Measurements from ENCODE around the gene ACBD4.

ACBD4 gene

DNA sequence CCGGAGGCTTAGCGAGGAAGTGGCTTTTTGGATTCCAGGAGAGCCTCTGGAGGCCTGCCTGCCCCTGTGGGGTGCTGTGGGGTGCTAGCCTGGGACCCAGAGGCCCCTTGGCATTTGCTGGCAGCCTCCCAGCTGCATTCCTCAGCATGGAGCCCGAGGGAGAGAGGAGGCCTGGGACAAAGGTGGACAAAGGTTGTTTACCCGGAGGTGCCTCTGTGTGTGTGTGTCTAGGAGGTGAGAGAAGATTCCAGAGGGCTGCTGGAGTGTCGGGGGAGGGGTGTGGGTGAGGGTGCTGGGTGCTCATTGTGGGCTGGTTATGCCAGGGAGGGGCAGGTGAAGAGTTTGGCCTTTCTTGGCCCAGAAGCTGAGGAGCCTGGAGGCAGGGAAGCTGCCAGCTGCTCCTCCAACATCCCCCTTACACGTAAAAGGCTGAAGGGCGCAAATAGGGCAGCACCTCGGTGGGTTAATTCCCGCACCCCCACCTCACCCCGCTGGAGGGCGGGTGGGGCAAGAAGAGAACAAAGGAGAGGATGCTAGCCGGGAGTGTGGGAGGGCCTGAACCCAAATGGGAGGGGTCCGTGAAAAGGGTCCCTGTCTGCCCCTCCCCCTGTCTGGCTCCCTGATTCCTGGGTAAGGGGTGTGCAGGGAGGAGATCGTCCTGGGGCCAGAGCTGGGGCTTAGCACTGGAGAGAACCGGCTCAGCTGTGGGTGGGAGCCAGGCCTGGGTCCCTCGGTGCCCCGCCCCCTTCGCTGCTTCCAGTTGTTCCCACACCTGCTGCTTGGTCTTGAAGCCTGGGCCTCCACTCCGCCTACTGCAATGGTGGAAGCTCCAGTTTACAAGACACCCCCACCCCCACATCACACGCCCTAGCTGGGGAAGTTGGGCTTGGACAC, 36.1 kb downstream of the ACBD4 start:
- Histone ChIP-seq H3K36me3 (ENCODE audit: control insufficient read depth, insufficient read depth, low read length) (no peaks in the 10 kb centered on the region), H3K27me3 (ENCODE audit: control insufficient read depth, insufficient read depth, low read length, poor library complexity, severe bottlenecking) (no peaks in the 10 kb centered on the region), H3K27ac (ENCODE audit: insufficient read depth, low read depth, low read length, poor library complexity, severe bottlenecking) (peak overlapping the region; percentile 86), H3K9me3 (ENCODE audit: control insufficient read depth, low read length) (no peaks in the 10 kb centered on the region), H3K4me3 (ENCODE audit: insufficient read depth, low read depth, low read length) (no peak overlapping the region), H3K4me1 (ENCODE audit: control insufficient read depth, insufficient read depth, low read length) (peaks cover 33% of the 10 kb centered on the region)
- 32 to 34% methylated on average over 20 of the region's 20 CpGs for WGBS, 2 experiments

DNA sequence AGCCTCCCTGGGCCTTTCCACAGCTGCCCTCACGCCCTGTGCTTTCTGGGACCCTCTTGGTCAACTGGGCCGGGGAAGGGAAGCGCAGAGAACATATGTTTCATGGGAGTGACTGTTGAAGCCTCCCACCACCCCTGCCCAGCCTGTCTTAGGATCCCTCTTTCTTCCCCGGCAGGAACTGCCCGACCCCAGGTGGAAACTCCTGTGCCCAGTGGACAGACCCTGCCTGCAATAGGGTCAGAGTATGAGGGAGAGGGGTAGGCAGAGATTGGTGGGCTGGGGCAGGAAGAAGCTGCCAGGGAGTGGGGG, 36.7 kb downstream of the ACBD4 start:
- peaks cover 33% of the 10 kb centered on the region for H3K4me1 ChIP-seq (ENCODE audit: control insufficient read depth, insufficient read depth, low read length)
- H3K9me3 ChIP-seq (ENCODE audit: control insufficient read depth, low read length), result no peaks in the 10 kb centered on the region
- H3K27me3 ChIP-seq (ENCODE audit: control insufficient read depth, insufficient read depth, low read length, poor library complexity, severe bottlenecking), result no peaks in the 10 kb centered on the region
- no peaks in the 10 kb centered on the region for H3K36me3 ChIP-seq (ENCODE audit: control insufficient read depth, insufficient read depth, low read length)
- H3K27ac ChIP-seq (ENCODE audit: insufficient read depth, low read depth, low read length, poor library complexity, severe bottlenecking), result peak overlapping the region; percentile 86
- H3K4me3 ChIP-seq (ENCODE audit: insufficient read depth, low read depth, low read length), result no peak overlapping the region
- 64 to 66% methylated on average over 5 of the region's 5 CpGs for WGBS, 2 experiments

DNA sequence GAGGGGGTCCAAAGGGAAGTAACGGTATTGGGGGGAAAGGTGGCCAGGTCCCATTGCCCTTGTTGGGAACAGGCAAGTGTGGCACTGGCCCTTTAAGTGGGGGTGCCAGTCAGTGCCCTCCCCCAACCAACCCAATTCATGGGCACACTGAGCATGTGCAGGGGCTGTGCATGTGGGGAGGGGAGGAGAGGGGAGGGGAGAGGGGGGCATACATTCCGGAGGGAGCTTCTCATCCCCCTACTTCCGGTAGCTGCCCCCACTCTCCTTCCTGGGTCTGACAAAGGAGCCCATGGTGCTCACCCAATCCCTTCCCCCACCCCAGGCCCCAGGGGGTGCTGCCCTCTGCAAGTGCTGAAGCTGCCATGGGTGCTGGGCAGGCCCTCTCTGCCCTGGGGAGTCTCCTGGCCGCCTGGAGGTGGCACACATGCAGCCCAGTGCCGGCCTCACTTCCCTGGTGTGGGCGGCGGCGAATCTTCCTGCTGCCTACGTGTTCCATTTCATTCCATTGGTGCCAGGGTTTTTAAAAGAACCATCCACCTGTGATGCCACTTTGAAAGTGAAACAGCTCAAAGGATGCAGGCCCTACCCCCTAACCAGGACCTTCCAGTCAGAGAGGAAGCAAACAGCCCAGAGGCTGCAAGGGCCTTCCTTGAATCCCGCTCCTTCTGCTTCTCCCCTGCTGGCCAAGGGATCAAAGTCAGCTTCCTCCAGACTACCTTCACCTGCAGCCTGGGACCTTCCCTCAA, 37.2 kb downstream of the ACBD4 start:
- Histone ChIP-seq H3K27me3 (ENCODE audit: control insufficient read depth, insufficient read depth, low read length, poor library complexity, severe bottlenecking) (no peaks in the 10 kb centered on the region), H3K9me3 (ENCODE audit: control insufficient read depth, low read length) (no peaks in the 10 kb centered on the region), H3K27ac (ENCODE audit: insufficient read depth, low read depth, low read length, poor library complexity, severe bottlenecking) (peak overlapping the region; percentile 86), H3K4me1 (ENCODE audit: control insufficient read depth, insufficient read depth, low read length) (peaks cover 33% of the 10 kb centered on the region), H3K36me3 (ENCODE audit: control insufficient read depth, insufficient read depth, low read length) (no peaks in the 10 kb centered on the region), H3K4me3 (ENCODE audit: insufficient read depth, low read depth, low read length) (no peak overlapping the region)
- 51 to 52% methylated on average over 10 of the region's 10 CpGs for WGBS, 2 experiments

DNA sequence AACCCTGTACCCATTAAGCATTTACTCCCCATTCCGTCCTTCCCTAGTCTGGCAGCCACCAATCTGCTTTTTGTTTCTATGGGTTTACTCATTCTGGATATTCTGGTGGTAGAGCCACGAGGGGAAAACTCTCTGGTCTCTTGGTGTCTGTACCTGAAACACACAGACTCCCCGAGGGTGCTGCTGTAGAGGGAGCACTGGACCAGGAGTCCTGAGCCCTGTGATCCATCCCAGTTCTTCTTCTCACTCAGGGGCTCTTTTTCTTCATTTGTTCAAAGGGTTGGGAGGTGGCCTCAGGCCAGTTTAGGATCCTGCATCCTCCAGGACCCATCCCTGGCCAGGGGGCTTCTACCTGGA, 40.2 kb downstream of the ACBD4 start:
- H3K36me3 ChIP-seq (ENCODE audit: control insufficient read depth, insufficient read depth, low read length), result no peaks in the 10 kb centered on the region
- peaks cover 29% of the 10 kb centered on the region for H3K4me1 ChIP-seq (ENCODE audit: control insufficient read depth, insufficient read depth, low read length)
- H3K4me3 ChIP-seq (ENCODE audit: insufficient read depth, low read depth, low read length), result no peak overlapping the region
- no peak overlapping the region for H3K27ac ChIP-seq (ENCODE audit: insufficient read depth, low read depth, low read length, poor library complexity, severe bottlenecking)
- 89 to 94% methylated on average over 3 of the region's 3 CpGs for WGBS, 2 experiments
- no peaks in the 10 kb centered on the region for H3K27me3 ChIP-seq (ENCODE audit: control insufficient read depth, insufficient read depth, low read length, poor library complexity, severe bottlenecking)
- H3K9me3 ChIP-seq (ENCODE audit: control insufficient read depth, low read length), result no peaks in the 10 kb centered on the region

DNA sequence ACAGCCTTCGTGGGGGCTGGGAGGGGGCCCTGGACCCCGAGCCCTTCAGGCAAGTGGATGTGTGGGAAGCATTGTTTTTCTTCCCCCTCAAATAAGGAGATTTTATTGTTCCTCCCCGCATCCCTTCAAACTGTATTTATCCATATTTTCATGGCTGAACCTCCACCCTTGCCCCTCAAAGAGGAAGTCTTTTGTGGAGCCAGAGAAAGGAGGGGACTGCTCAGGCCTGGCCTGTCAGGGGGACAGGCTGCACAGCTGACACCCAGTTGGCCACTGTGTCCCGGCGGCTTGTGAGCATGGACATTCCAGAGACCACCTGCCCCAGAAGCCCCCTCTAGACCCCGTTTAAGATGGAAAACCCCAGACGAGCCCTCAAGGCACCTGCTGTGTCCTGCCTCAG, 42.1 kb downstream of the ACBD4 start:
- WGBS, 2 experiments, result 91 to 92% methylated on average over 7 of the region's 7 CpGs
- H3K4me1 ChIP-seq (ENCODE audit: control insufficient read depth, insufficient read depth, low read length), result peaks cover 11% of the 10 kb centered on the region
- H3K27me3 ChIP-seq (ENCODE audit: control insufficient read depth, insufficient read depth, low read length, poor library complexity, severe bottlenecking), result no peaks in the 10 kb centered on the region
- no peak overlapping the region for H3K27ac ChIP-seq (ENCODE audit: insufficient read depth, low read depth, low read length, poor library complexity, severe bottlenecking)
- H3K9me3 ChIP-seq (ENCODE audit: control insufficient read depth, low read length), result no peaks in the 10 kb centered on the region
- H3K36me3 ChIP-seq (ENCODE audit: control insufficient read depth, insufficient read depth, low read length), result no peaks in the 10 kb centered on the region
- no peak overlapping the region for H3K4me3 ChIP-seq (ENCODE audit: insufficient read depth, low read depth, low read length)

DNA sequence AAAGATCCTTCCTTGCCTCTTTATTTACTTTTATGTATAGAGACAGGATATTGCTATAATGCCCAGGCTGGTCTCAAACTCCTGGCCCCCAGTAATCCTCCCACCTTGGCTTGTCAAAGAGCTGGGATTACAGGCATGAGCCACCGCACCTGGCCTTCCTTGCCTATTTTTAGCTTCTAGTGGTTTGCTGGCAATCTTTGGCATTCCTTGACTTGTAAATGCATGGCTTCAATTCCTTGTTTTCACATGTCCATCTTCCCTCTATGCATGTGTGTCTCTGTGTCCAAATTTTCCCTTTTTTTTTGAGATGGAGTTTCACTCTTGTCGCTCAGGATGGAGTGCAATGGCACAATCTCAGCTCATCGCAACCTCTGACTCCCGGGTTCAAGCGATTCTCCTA, 48.7 kb downstream of the ACBD4 start:
- Histone ChIP-seq H3K27me3 (ENCODE audit: control insufficient read depth, insufficient read depth, low read length, poor library complexity, severe bottlenecking) (no peaks in the 10 kb centered on the region), H3K9me3 (ENCODE audit: control insufficient read depth, low read length) (no peaks in the 10 kb centered on the region), H3K4me3 (ENCODE audit: insufficient read depth, low read depth, low read length) (no peak overlapping the region), H3K36me3 (ENCODE audit: control insufficient read depth, insufficient read depth, low read length) (no peaks in the 10 kb centered on the region), H3K27ac (ENCODE audit: insufficient read depth, low read depth, low read length, poor library complexity, severe bottlenecking) (no peak overlapping the region), H3K4me1 (ENCODE audit: control insufficient read depth, insufficient read depth, low read length) (no peaks in the 10 kb centered on the region)
- 91 to 92% methylated on average over 5 of the region's 5 CpGs for WGBS, 2 experiments

DNA sequence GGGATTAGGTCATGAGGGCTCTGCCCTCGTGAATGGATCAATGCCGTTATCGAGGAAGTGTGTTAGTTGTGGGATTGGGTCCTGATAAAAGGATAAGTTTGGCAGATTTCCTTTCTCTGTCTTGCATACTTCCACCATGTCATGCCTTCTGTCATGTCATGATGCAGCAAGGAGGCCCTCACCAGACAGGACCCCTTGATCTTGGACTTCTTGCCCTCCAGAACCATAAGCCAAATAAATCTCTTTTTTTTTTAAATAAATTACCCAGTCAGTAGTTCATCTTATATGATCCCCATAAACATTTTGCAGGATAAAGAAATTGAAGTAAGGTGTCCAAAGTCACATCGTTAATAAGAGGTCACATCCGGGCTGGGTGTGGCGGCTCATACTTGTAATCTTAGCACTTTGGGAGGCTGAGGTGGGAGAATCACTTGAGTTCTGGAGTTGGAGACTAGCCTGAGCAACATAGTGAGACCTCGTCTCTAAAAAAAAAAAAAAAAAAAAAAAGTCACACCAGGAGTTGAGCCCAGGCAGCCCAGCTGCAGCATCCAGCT, 51.4 kb downstream of the ACBD4 start:
- no peak overlapping the region for H3K4me3 ChIP-seq (ENCODE audit: insufficient read depth, low read depth, low read length)
- no peaks in the 10 kb centered on the region for H3K4me1 ChIP-seq (ENCODE audit: control insufficient read depth, insufficient read depth, low read length)
- no peak overlapping the region for H3K27ac ChIP-seq (ENCODE audit: insufficient read depth, low read depth, low read length, poor library complexity, severe bottlenecking)
- no peaks in the 10 kb centered on the region for H3K9me3 ChIP-seq (ENCODE audit: control insufficient read depth, low read length)
- no peaks in the 10 kb centered on the region for H3K36me3 ChIP-seq (ENCODE audit: control insufficient read depth, insufficient read depth, low read length)
- WGBS, 2 experiments, result 93 to 97% methylated on average over 7 of the region's 7 CpGs
- H3K27me3 ChIP-seq (ENCODE audit: control insufficient read depth, insufficient read depth, low read length, poor library complexity, severe bottlenecking), result no peaks in the 10 kb centered on the region

DNA sequence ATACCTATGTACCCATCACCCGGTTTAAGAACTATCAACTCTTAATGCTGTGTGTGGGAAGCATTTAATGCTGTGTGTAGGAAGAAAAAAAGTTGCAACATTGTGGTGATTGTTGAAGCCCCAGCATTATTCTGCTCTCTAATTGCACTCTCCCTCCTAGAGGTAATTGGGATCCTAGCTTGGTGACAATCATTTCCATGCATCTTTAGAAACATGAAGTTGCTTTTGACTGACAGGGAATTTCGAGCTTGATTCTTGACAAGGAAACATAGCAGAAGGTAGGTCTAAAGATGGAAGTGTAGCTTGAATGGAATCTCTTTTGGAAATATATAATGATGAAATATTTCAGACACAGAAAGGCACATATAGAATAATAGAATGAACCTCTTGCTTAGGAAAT, 53.5 kb downstream of the ACBD4 start:
- Histone ChIP-seq H3K9me3 (ENCODE audit: control insufficient read depth, low read length) (no peaks in the 10 kb centered on the region), H3K4me1 (ENCODE audit: control insufficient read depth, insufficient read depth, low read length) (no peaks in the 10 kb centered on the region), H3K27me3 (ENCODE audit: control insufficient read depth, insufficient read depth, low read length, poor library complexity, severe bottlenecking) (no peaks in the 10 kb centered on the region), H3K27ac (ENCODE audit: insufficient read depth, low read depth, low read length, poor library complexity, severe bottlenecking) (no peak overlapping the region), H3K4me3 (ENCODE audit: insufficient read depth, low read depth, low read length) (no peak overlapping the region), H3K36me3 (ENCODE audit: control insufficient read depth, insufficient read depth, low read length) (no peaks in the 10 kb centered on the region)
- WGBS, 2 experiments, result 68 to 95% methylated on average over 1 to 2 of the region's 2 CpGs

DNA sequence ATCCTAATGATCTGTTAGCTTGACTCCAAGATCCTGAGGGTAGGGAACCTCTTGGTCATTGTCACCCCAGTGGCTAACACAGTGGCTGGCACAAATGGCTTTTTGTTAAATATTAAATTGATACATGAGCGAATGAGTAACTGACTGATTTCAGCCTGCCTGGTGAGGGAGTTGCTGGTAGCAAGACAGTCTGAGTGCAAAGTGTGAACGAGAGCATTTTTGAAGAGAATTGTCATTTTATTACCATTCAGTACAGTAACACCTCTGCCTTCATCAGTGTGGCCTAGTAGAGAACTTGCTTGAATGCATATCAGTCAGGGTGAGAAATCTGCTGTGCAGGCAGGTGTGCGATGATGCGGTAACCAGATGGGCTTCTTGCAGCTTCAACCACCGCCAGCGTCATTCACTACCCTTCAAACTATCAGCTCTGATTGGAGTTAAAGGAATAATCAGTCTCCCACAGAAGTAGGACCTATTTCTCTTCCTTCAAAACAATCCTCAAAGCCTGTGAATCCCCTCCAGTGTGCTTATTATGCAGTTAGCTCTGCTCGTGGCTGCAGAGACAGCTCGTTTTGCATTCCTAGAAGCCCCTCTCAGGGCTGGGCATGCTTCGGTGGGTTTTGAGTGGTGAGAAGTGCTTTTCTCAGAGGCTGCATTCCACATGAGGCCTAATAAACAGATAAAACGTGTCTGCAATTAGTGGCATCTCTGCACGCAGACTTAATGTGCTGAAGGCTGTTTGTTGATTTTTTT, 55.2 kb downstream of the ACBD4 start:
- 89 to 93% methylated on average over 11 of the region's 11 CpGs for WGBS, 2 experiments
- H3K27me3 ChIP-seq (ENCODE audit: control insufficient read depth, insufficient read depth, low read length, poor library complexity, severe bottlenecking), result no peaks in the 10 kb centered on the region
- H3K4me1 ChIP-seq (ENCODE audit: control insufficient read depth, insufficient read depth, low read length), result no peaks in the 10 kb centered on the region
- H3K36me3 ChIP-seq (ENCODE audit: control insufficient read depth, insufficient read depth, low read length), result no peaks in the 10 kb centered on the region
- H3K4me3 ChIP-seq (ENCODE audit: insufficient read depth, low read depth, low read length), result no peak overlapping the region
- no peaks in the 10 kb centered on the region for H3K9me3 ChIP-seq (ENCODE audit: control insufficient read depth, low read length)
- H3K27ac ChIP-seq (ENCODE audit: insufficient read depth, low read depth, low read length, poor library complexity, severe bottlenecking), result no peak overlapping the region

Measured in ectodermal cell (in vitro differentiated cells).